Stomach (tissue), 4 donors: Measurements from ENCODE around the gene NUSAP1.

Source experiments
- EP300 ChIP-seq: sonication (generic); formaldehyde crosslinking; IDR thresholded peaks from one replicate; pipeline ENCODE4 v1.6.1; 2017; ENCODE audit warnings: antibody characterized with exemption
- POLR2AphosphoS5 ChIP-seq, 3 donors: sonication (generic); formaldehyde crosslinking; IDR thresholded peaks; one replicate each; pipeline ENCODE4 v1.6.1; 2016; ENCODE audit warnings: antibody characterized with exemption in 3 of 3
- TF ChIP-seq, protein P1 (sequence below), 7 experiments: fragments of 450-650 bp in 4 of 7; fragments of 200-600 bp in 3 of 7; sonication (generic) in 3 of 7; IDR thresholded peaks; one replicate each; pipeline ENCODE4 v1.5.1; 2016 to 2019; ENCODE audit warnings: antibody characterized with exemption in 7 of 7, control low read depth in 2 of 7, mild to moderate bottlenecking in 1 of 7

- TF ChIP-seq, protein P1, sequence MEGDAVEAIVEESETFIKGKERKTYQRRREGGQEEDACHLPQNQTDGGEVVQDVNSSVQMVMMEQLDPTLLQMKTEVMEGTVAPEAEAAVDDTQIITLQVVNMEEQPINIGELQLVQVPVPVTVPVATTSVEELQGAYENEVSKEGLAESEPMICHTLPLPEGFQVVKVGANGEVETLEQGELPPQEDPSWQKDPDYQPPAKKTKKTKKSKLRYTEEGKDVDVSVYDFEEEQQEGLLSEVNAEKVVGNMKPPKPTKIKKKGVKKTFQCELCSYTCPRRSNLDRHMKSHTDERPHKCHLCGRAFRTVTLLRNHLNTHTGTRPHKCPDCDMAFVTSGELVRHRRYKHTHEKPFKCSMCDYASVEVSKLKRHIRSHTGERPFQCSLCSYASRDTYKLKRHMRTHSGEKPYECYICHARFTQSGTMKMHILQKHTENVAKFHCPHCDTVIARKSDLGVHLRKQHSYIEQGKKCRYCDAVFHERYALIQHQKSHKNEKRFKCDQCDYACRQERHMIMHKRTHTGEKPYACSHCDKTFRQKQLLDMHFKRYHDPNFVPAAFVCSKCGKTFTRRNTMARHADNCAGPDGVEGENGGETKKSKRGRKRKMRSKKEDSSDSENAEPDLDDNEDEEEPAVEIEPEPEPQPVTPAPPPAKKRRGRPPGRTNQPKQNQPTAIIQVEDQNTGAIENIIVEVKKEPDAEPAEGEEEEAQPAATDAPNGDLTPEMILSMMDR (IDR thresholded peaks at IDR 0.05), result no peak
- TF ChIP-seq EP300 (no peak), POLR2AphosphoS5 (IDR thresholded peaks at IDR 0.05) (no peak)
Measured at GRCh38 chr15:41411441-41411840, 78.8 kb downstream of the NUSAP1 start.
